WTC11 (cell line): ENCODE results near the gene SMIM28. TPM values are rescaled to one million over a fixed set of nuclear protein-coding genes. Genes with fewer than 3 reads are reported as not detected.

Experiments used
- ATAC-seq: fragments of 200-7000 bp; cut with Tn5 transposase; 2 replicates; pipeline ENCODE4 v1.10.0; 2021; ENCODE audit warnings: mild to moderate bottlenecking, moderate library complexity
- CTCF ChIA-PET: fragments of 300-600 bp; sonication (Branson Sonifier 250); formaldehyde crosslinking; loops from one replicate; lab custom pipeline; 2021; ENCODE audit warnings: antibody characterized with exemption; lab: Charles Lee
- POLR2A ChIA-PET: fragments of 350-600 bp; sonication (Branson Sonifier 250); formaldehyde crosslinking; loops from one replicate; lab custom pipeline; 2021; ENCODE audit warnings: antibody characterized with exemption; lab: Charles Lee
- DNase-seq: peaks from one replicate; pipeline ENCODE4 v3.0.0; 2021; ENCODE audit warnings: low spot score
- H3K27ac Mint-ChIP-seq: 2 replicates; pipeline ENCODE4 v1.8.0; 2021; ENCODE audit warnings: mixed read lengths
- H3K27me3 Mint-ChIP-seq: 2 replicates; pipeline ENCODE4 v1.8.0; 2021; ENCODE audit warnings: low read depth, mild to moderate bottlenecking, moderate library complexity, mixed read lengths
- H3K36me3 Mint-ChIP-seq: 2 replicates; pipeline ENCODE4 v1.8.0; 2021; ENCODE audit warnings: mixed read lengths
- H3K4me1 Mint-ChIP-seq: 2 replicates; pipeline ENCODE4 v1.8.0; 2022; ENCODE audit warnings: mixed read lengths
- H3K4me3 Mint-ChIP-seq: 2 replicates; pipeline ENCODE4 v1.8.0; 2021; ENCODE audit warnings: mild to moderate bottlenecking, moderate library complexity, mixed read lengths
- H3K9me3 Mint-ChIP-seq: 2 replicates; pipeline ENCODE4 v1.8.0; 2021; ENCODE audit warnings: mixed read lengths
- ATF1 ChIP-seq: sonication (generic); formaldehyde crosslinking; IDR thresholded peaks from 2 replicates; pipeline ENCODE4 v1.8.1; 2023; ENCODE audit warnings: mild to moderate bottlenecking, moderate library complexity, missing genetic modification reagents
- ATF2 ChIP-seq: sonication (generic); formaldehyde crosslinking; IDR thresholded peaks from 2 replicates; pipeline ENCODE4 v1.8.1; 2022; ENCODE audit warnings: low read depth, missing genetic modification reagents, borderline replicate concordance
- CREB1 ChIP-seq: sonication (generic); formaldehyde crosslinking; IDR thresholded peaks from 2 replicates; pipeline ENCODE4 v1.8.0; 2023; ENCODE audit warnings: mild to moderate bottlenecking, missing genetic modification reagents
- CREM ChIP-seq: sonication (generic); formaldehyde crosslinking; IDR thresholded peaks from 2 replicates; pipeline ENCODE4 v1.8.1; 2022; ENCODE audit warnings: mild to moderate bottlenecking, missing genetic modification reagents, moderate library complexity
- EMX1 ChIP-seq: fragments of 250-450 bp; sonication (Bioruptor Pico); IDR thresholded peaks from 2 replicates; pipeline ENCODE4 v1.8.0; 2021; ENCODE audit warnings: mild to moderate bottlenecking
- GTF2I ChIP-seq: fragments of 250-450 bp; sonication (Bioruptor Pico); conservative IDR thresholded peaks from 2 replicates; pipeline ENCODE4 v1.4.0; 2021; ENCODE audit warnings: mild to moderate bottlenecking
- NR1H2 ChIP-seq: sonication (generic); formaldehyde crosslinking; IDR thresholded peaks from 2 replicates; pipeline ENCODE4 v1.9.0; 2021; ENCODE audit warnings: mild to moderate bottlenecking, moderate library complexity, missing genetic modification reagents
- RORB ChIP-seq: fragments of 250-450 bp; sonication (Bioruptor Pico); IDR thresholded peaks from 2 replicates; pipeline ENCODE4 v1.9.0; 2021; ENCODE audit warnings: mild to moderate bottlenecking
- TCF7 ChIP-seq: sonication (generic); formaldehyde crosslinking; IDR thresholded peaks from 2 replicates; pipeline ENCODE4 v1.8.0; 2022; ENCODE audit warnings: mild to moderate bottlenecking, low read depth, missing genetic modification reagents, moderate library complexity
- TEAD4 ChIP-seq: sonication (generic); formaldehyde crosslinking; IDR thresholded peaks from 2 replicates; pipeline ENCODE4 v1.8.0; 2022; ENCODE audit warnings: mild to moderate bottlenecking, missing genetic modification reagents
- ZNF317 ChIP-seq: sonication (generic); formaldehyde crosslinking; IDR thresholded peaks from 2 replicates; pipeline ENCODE4 v1.8.1; 2023; ENCODE audit warnings: low read depth, mild to moderate bottlenecking, moderate library complexity, missing genetic modification reagents, borderline replicate concordance
- ZNF416 ChIP-seq: fragments of 250-450 bp; sonication (Bioruptor Pico); IDR thresholded peaks from 2 replicates; pipeline ENCODE4 v1.9.0; 2021; ENCODE audit warnings: mild to moderate bottlenecking, inconsistent platforms
- ZNF423 ChIP-seq: fragments of 250-450 bp; sonication (Bioruptor Pico); IDR thresholded peaks from 2 replicates; pipeline ENCODE4 v2.1.2; 2022; ENCODE audit warnings: mild to moderate bottlenecking, moderate library complexity
- ZNF512 ChIP-seq: sonication (generic); formaldehyde crosslinking; IDR thresholded peaks from 2 replicates; pipeline ENCODE4 v1.8.1; 2022; ENCODE audit warnings: missing genetic modification reagents, borderline replicate concordance
- ZNF671 ChIP-seq: fragments of 250-450 bp; sonication (Bioruptor Pico); IDR thresholded peaks from 2 replicates; pipeline ENCODE4 v1.8.0; 2021; ENCODE audit warnings: mild to moderate bottlenecking
- total RNA-seq: library from RNA; stranded (reverse); gene quantifications from 3 replicates; pipeline ENCODE4 v1.2.3, GENCODE V29; 2021
- TF ChIP-seq, protein P1 (sequence below): sonication (generic); formaldehyde crosslinking; IDR thresholded peaks from 2 replicates; pipeline ENCODE4 v1.8.1; 2023; ENCODE audit warnings: mild to moderate bottlenecking, missing genetic modification reagents, moderate library complexity
- TF ChIP-seq, protein P2 (sequence below): sonication (generic); formaldehyde crosslinking; IDR thresholded peaks from 2 replicates; pipeline ENCODE4 v1.8.1; 2023; ENCODE audit warnings: mild to moderate bottlenecking, missing genetic modification reagents
- TF ChIP-seq, protein P3 (sequence below): sonication (generic); formaldehyde crosslinking; IDR thresholded peaks from 2 replicates; pipeline ENCODE4 v1.8.0; 2023; ENCODE audit warnings: missing genetic modification reagents, mild to moderate bottlenecking, borderline replicate concordance

Gene SMIM28
- total RNA-seq, 1 experiment from 2014 or later, result not detected

- TF ChIP-seq ATF2, result no peak
- no peak for TF ChIP-seq ZNF423 (CRISPR knock-in tag)
- TF ChIP-seq ZNF416 (CRISPR knock-in tag), result no peak
- TF ChIP-seq ZNF512, result no peak
- TF ChIP-seq, protein P1, sequence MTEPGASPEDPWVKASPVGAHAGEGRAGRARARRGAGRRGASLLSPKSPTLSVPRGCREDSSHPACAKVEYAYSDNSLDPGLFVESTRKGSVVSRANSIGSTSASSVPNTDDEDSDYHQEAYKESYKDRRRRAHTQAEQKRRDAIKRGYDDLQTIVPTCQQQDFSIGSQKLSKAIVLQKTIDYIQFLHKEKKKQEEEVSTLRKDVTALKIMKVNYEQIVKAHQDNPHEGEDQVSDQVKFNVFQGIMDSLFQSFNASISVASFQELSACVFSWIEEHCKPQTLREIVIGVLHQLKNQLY, result no peak
Observed at GRCh38 chr6:138410972-138411880, 33.5 kb downstream of the SMIM28 start (continued).

DNA sequence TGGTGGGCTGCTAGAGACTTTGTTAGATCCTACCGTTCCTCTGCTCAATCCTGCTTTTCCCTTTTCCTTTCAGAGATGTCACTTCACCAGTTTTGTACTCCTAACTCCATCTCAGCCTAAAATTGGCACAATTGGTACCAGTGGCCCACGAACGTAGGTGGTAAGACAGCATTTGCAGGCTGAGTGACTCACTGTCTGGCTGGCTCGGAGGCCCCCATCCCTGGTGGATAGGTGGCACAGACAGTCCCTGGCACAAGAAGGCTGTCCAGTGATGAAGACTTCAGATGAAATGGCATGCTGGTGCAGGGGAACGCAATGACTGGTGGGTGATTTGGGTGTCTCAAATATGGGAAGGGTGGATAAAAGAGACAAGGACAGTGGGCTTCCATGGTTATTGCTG, 37.4 kb downstream of the SMIM28 start:
- ChIA-PET CTCF (interaction anchor here (0.5 to 2.0 kb wide), 4 partner anchors 11 to 326 kb away, joined by 3 to 6 read pairs (median 3); partner anchors contain the start of gene HEBP2), POLR2A (no interaction called here)
- no peaks in the 10 kb centered on the region for H3K4me1 Mint-ChIP-seq
- no peak overlapping the region for H3K4me3 Mint-ChIP-seq
- peaks cover 50% of the 10 kb centered on the region for H3K36me3 Mint-ChIP-seq
- ATAC-seq (no peak), DNase-seq (no peak)
- no peak overlapping the region; the same call in 1 of the 2 replicates for H3K27ac Mint-ChIP-seq
- H3K27me3 Mint-ChIP-seq, result no peaks in the 10 kb centered on the region
- TF ChIP-seq TEAD4 (CRISPR knock-in tag), result no peak
- no peak for TF ChIP-seq RORB (CRISPR knock-in tag)
- TF ChIP-seq TCF7 (CRISPR knock-in tag), result no peak
- no peak for TF ChIP-seq ZNF423 (CRISPR knock-in tag)
- no peak for TF ChIP-seq EMX1 (CRISPR knock-in tag)
- TF ChIP-seq, protein P2, sequence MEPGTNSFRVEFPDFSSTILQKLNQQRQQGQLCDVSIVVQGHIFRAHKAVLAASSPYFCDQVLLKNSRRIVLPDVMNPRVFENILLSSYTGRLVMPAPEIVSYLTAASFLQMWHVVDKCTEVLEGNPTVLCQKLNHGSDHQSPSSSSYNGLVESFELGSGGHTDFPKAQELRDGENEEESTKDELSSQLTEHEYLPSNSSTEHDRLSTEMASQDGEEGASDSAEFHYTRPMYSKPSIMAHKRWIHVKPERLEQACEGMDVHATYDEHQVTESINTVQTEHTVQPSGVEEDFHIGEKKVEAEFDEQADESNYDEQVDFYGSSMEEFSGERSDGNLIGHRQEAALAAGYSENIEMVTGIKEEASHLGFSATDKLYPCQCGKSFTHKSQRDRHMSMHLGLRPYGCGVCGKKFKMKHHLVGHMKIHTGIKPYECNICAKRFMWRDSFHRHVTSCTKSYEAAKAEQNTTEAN (CRISPR knock-in tag), result no peak
- no peak for TF ChIP-seq CREM
- TF ChIP-seq GTF2I (CRISPR knock-in tag), result no peak
- TF ChIP-seq ZNF317 (CRISPR knock-in tag), result no peak
- no peak for TF ChIP-seq ZNF671 (CRISPR knock-in tag)
- no peak for TF ChIP-seq ATF1
- TF ChIP-seq NR1H2 (CRISPR knock-in tag), result no peak
- TF ChIP-seq, protein P3, sequence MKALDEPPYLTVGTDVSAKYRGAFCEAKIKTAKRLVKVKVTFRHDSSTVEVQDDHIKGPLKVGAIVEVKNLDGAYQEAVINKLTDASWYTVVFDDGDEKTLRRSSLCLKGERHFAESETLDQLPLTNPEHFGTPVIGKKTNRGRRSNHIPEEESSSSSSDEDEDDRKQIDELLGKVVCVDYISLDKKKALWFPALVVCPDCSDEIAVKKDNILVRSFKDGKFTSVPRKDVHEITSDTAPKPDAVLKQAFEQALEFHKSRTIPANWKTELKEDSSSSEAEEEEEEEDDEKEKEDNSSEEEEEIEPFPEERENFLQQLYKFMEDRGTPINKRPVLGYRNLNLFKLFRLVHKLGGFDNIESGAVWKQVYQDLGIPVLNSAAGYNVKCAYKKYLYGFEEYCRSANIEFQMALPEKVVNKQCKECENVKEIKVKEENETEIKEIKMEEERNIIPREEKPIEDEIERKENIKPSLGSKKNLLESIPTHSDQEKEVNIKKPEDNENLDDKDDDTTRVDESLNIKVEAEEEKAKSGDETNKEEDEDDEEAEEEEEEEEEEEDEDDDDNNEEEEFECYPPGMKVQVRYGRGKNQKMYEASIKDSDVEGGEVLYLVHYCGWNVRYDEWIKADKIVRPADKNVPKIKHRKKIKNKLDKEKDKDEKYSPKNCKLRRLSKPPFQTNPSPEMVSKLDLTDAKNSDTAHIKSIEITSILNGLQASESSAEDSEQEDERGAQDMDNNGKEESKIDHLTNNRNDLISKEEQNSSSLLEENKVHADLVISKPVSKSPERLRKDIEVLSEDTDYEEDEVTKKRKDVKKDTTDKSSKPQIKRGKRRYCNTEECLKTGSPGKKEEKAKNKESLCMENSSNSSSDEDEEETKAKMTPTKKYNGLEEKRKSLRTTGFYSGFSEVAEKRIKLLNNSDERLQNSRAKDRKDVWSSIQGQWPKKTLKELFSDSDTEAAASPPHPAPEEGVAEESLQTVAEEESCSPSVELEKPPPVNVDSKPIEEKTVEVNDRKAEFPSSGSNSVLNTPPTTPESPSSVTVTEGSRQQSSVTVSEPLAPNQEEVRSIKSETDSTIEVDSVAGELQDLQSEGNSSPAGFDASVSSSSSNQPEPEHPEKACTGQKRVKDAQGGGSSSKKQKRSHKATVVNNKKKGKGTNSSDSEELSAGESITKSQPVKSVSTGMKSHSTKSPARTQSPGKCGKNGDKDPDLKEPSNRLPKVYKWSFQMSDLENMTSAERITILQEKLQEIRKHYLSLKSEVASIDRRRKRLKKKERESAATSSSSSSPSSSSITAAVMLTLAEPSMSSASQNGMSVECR, result no peak
- TF ChIP-seq ZNF512, result no peak
- no peak for TF ChIP-seq CREB1 (CRISPR knock-in tag)
- peaks cover 3% of the 10 kb centered on the region for H3K9me3 Mint-ChIP-seq
